IPS-15b (cell line): ENCODE results near the gene INF2.
A peak's percentile ranks its signal among the peaks of the same experiment; 100 is the strongest.

Source experiments
- H3K27me3 ChIP-seq: one replicate; pipeline ENCODE4 v1.6.1; 2013; ENCODE audit warnings: low read length; ENCODE audit not compliant: control insufficient read depth, insufficient read depth
- H3K36me3 ChIP-seq: one replicate; pipeline ENCODE4 v1.6.1; 2013; ENCODE audit warnings: low read length; ENCODE audit not compliant: control insufficient read depth, insufficient read depth
- H3K4me1 ChIP-seq: one replicate; pipeline ENCODE4 v1.6.1; 2013; ENCODE audit warnings: mild to moderate bottlenecking, low read length; ENCODE audit not compliant: control insufficient read depth, insufficient read depth
- H3K4me3 ChIP-seq: one replicate; pipeline ENCODE4 v1.5.1; 2013; ENCODE audit warnings: low read depth, low read length
- H3K9ac ChIP-seq: one replicate; pipeline ENCODE4 v1.6.1; 2013; ENCODE audit warnings: low read depth, mild to moderate bottlenecking, low read length
- H3K9me3 ChIP-seq: one replicate; pipeline ENCODE4 v1.6.1; 2013; ENCODE audit warnings: mild to moderate bottlenecking, low read length; ENCODE audit not compliant: control insufficient read depth, insufficient read depth

The INF2 gene

DNA sequence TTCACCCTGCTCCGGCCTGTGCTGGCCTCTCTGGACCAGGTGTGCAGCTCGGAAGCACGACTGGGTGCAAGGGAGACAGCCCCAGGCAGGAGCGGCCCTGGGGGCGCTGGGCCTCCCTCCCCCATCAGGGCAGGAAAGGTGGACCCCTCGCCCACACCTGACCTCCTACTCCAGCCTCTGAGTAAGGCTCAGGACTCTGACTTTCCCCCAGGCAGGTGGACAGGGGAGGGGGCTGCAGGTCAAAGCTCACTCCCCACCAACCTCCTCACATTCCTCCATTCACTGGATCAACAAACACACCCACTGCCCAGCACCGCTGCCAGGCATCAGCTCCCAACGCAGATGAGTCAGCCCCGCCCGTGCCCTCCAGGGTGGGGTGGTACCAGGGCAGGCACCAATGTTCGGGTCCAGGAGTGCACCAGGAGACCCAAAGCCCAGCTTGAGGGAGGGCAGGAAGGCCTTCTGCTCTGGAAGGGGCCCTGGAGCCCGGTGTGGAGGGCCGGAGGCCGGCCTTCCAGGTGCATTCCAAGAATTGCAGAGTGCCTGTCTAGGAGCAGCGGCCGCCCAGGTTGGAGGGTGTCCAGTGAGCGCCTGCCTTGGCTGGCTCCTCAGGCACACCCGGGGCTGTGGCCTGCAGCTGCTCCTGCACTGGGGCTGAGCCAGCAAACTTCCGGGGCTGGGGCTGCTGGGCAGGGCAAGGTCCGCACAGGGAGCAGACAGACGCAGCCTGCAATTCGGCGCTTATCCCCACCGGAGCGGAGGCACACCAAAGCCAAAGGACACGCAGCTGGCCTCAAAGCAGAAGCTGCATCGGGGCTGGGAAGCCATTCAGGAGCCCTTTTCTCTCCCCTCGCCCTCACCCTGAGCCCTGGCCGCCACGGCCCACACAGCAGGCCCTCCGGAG, 1.6 kb upstream of the INF2 start:
- H3K9me3 ChIP-seq, result no peaks in the 10 kb centered on the region
- H3K36me3 ChIP-seq, result peaks cover 13% of the 10 kb centered on the region
- no peak overlapping the region for H3K9ac ChIP-seq
- H3K4me1 ChIP-seq, result peaks cover 9% of the 10 kb centered on the region
- no peaks in the 10 kb centered on the region for H3K27me3 ChIP-seq
- no peak overlapping the region for H3K4me3 ChIP-seq

DNA sequence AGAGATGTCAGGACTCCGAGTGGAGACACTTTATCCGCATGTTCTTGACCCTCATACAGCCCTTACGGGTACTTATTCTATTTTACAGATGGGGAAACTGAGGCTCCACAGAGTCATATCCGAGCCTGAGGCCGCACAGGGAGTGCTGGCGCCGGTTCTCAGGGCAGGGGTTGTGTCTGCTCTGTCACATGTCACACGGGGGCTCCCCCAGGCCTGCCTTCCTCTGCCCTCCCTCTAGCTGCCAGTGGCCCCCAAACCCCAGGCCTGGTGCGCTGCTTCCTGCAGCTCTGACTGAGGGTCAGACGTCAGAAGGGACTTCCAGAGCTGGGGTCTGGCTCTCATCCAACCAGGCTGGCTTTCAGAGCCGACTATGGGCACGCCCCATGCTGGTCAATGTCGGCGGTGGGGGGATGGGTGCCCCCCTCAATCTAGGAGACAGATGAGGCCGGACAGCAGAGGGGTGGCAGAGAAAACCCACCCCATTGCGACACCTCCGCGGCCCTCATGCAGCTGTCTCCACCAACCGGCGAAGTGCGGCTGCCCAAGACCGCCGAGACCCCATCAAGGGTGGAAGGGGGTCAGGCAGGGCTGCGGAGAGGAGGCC, 811 bp upstream of the INF2 start:
- H3K9ac ChIP-seq, result no peak overlapping the region
- no peaks in the 10 kb centered on the region for H3K9me3 ChIP-seq
- H3K36me3 ChIP-seq, result peaks cover 13% of the 10 kb centered on the region
- H3K4me1 ChIP-seq, result peaks cover 4% of the 10 kb centered on the region
- H3K4me3 ChIP-seq, result peak overlapping the region; percentile 45
- H3K27me3 ChIP-seq, result no peaks in the 10 kb centered on the region

DNA sequence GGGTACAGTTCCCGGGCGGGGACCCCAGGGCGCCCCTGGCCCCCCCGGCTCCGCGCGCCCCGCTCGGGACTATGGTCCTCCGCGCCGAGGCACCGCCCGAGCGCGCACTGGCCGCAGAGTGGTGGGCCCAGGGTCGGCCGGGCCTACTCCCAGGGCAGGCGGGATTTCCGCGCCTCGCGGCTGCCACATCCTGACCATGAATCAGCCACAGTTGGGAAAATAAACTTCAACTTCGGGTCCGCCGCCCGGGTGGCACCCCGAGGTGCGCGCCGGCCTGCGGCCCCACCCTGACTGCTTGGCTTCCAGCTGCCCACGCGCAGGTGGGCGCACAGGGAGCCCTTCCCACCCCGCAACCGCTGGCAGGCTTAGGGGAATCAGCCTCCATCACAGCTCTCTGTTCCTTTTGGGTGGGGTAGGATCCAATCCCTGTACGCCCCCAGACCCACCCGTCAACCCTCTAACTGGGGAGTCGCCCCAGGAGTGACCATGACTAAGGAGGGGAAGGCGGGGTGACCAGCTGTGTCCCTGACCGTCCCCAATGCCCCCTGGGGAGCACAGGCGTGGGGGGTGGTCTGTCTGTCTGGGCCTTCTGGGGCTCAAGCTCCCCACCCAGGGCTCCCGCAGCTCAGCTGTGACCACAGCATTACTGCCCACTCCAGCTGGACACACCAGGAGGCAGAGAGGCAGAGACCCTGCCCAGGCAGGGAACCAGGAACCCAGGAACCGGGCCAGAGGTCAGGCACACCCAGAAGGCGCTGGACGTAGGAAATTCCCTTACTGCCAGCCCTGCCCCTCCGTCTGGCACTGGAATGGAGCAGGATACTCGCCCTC, 678 bp downstream of the INF2 start:
- H3K4me3 ChIP-seq, result peak overlapping the region; percentile 57
- peaks cover 4% of the 10 kb centered on the region for H3K4me1 ChIP-seq

DNA sequence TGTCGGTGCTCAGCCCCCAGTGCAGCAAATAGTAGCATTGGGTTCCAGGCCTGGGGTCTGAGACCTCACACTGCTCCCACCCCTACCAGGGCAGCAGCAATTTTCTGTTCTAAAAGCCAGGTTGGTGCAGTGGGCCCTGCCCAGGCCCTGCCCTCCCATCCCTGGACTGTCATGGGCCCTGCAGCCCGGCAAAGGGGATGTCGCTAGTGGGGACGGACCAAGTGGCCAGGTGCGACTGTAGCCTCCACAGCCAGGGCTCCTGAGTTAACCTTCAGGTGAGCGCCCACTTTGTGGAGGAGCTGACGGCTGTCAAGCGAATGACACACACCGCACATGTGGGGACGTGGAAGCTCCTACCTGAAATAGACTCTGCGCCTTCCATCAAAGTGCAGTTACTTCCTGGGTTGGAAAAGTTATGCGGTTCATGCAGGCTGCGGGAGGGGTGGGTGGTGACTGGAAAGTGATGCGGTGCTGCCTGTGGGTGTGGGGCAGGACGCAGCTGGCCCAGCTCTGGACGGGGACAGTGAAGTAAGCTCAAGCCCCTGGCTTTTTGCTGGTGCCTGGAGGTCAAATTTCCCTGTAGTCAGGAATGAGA, 1.5 kb downstream of the INF2 start:
- H3K4me1 ChIP-seq, result peaks cover 4% of the 10 kb centered on the region
- H3K4me3 ChIP-seq, result peak overlapping the region; percentile 57
- no peak overlapping the region for H3K9ac ChIP-seq
- no peaks in the 10 kb centered on the region for H3K9me3 ChIP-seq
- H3K36me3 ChIP-seq, result peaks cover 30% of the 10 kb centered on the region
- H3K27me3 ChIP-seq, result no peaks in the 10 kb centered on the region

More for the DNA sequence above, 678 bp downstream of the INF2 start:
- Histone ChIP-seq H3K9ac (peak overlapping the region; percentile 70), H3K27me3 (no peaks in the 10 kb centered on the region), H3K9me3 (no peaks in the 10 kb centered on the region), H3K36me3 (peaks cover 22% of the 10 kb centered on the region)

DNA sequence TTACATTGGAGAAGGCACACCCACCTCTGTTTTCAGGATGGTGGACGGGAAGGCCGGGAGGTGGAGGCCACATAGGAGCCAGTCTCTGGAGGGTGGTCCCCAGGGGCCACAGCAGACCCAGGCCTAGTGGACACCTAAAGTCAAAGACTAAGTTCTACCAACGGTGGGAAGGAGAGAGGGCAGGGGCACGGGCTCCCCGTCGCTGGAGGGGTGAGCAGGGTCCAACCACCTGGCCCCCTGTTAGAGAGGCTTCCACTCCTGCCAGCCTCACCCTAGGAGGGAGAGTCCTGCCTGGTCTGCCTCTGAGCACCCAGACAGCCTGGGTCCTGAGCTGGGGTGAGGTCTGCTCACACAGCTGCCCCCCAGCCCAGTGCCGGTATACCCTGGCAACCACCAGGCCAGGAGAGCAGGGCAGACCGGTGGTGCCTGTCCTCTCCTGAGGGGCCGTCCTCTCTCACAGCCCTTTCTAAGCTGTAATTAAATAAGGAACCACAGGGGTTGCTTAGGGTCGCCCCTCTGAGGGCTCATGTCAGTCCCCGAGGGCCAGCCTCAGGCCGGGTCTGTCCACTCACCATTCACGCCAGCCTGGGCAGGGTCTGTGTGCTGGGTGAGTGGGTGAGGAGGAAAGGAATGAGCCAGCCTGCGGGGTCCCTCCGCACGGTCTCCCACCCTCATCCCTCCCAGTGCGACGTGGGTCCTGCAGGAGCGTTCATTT, 2.3 kb downstream of the INF2 start:
- no peaks in the 10 kb centered on the region for H3K9me3 ChIP-seq
- no peak overlapping the region for H3K4me3 ChIP-seq
- H3K9ac ChIP-seq, result no peak overlapping the region
- peaks cover 4% of the 10 kb centered on the region for H3K4me1 ChIP-seq
- H3K27me3 ChIP-seq, result no peaks in the 10 kb centered on the region
- peaks cover 35% of the 10 kb centered on the region for H3K36me3 ChIP-seq

DNA sequence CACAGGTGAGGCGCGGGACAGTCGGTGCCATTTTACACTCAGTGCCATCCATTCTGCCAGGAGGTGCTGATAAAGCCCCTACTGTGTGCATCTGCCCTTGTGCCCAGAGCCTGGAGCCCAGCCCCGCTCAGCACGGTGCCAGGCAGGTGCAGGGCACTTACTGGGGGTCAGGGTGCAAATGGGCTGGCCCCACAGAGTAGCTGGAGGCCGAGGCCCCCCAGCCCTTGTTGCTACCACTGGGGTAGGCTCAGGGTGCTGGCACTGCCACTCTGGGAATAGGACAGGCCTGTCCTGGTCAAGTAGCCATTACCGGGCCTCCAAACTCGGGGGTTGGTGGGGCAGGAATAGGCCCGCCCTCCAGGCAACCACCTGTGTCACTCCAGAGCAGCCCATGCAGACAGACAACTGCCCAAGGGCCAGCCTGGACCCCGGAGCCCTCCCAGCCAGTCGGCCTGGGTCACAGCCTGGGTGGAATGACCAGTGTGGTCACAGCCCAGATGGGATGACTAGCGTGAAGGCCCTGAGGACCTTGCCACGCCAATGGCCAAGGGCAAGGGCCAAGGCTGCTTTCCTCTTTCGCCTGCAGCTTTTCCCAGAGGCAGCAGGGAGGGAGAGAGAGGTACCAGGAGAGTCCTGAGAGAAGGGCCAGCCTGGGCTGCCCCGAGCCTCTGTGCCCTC, 3.0 kb downstream of the INF2 start:
- no peak overlapping the region for H3K4me3 ChIP-seq
- H3K36me3 ChIP-seq, result peaks cover 42% of the 10 kb centered on the region

DNA sequence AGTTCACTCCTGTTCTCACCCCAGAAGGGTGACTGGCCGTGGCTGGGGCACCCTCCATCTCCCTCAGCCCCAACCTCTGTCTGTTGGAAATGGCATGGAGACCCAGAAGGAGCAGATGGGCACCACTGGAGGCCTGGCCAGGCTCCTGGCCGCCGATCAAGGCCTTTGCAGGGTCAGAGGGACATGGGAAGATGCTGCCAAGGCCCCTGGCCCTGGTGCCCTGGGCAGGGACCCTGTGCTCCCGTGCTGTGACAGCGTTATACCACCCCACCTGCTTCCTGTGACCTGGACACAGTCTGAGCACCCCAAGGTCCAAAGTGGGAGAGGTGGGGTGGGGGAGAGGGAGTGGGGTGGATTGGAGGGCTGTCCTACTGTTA, 3.5 kb downstream of the INF2 start:
- Histone ChIP-seq H3K36me3 (peaks cover 43% of the 10 kb centered on the region), H3K27me3 (no peaks in the 10 kb centered on the region), H3K4me1 (peaks cover 4% of the 10 kb centered on the region), H3K9me3 (no peaks in the 10 kb centered on the region), H3K9ac (no peak overlapping the region), H3K4me3 (no peak overlapping the region)

More for the DNA sequence above, 3.0 kb downstream of the INF2 start:
- Histone ChIP-seq H3K4me1 (peaks cover 4% of the 10 kb centered on the region), H3K9ac (no peak overlapping the region), H3K9me3 (no peaks in the 10 kb centered on the region), H3K27me3 (no peaks in the 10 kb centered on the region)

DNA sequence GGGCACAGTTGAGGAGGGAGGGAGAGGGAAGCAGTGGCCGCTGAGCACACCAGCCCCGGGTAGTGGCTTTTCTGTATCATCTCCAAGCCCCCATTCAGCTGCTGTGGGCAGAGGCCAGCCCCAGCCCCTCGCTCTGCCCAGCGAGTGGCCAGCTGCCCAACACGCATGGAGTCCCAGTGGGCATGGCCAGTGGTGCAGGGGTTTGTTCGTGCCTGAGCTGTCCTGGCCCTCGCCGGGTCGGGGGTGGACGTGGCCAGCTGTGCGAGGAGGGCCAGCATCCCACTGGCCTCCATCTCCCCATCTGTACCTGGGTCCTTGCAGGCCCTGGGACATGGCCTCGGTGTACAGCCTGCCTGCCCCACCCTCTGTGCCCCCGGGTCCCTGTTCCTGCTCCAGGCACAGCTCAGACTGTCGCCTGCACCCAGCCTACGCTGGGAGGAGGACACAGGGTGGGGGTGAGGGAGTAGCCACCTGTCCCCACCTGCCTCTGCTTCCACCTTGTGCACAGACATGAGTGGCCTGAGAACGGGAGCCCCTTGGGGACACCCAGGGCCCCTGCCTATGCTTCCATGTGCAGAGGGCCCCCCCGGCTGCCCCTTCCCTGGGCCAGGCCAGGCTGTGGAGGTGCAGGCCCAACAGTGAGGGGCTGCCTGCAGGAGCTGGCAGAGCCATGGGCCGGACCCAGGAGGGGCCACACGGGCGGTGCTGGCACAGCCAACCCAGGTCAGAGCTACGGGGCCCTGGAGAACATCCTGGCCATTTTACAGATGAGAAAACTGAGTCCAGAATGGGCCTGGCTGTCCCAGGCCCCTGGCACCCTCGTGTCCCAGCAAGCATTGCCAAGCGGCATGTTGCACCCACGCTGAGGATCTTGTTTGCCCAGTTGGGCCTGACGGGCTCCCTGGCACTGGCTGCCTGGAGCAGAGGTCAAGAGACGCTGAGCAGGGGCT, 4.3 kb downstream of the INF2 start:
- Histone ChIP-seq H3K4me3 (no peak overlapping the region), H3K36me3 (peaks cover 43% of the 10 kb centered on the region), H3K9me3 (no peaks in the 10 kb centered on the region), H3K4me1 (peaks cover 4% of the 10 kb centered on the region), H3K27me3 (no peaks in the 10 kb centered on the region), H3K9ac (no peak overlapping the region)

DNA sequence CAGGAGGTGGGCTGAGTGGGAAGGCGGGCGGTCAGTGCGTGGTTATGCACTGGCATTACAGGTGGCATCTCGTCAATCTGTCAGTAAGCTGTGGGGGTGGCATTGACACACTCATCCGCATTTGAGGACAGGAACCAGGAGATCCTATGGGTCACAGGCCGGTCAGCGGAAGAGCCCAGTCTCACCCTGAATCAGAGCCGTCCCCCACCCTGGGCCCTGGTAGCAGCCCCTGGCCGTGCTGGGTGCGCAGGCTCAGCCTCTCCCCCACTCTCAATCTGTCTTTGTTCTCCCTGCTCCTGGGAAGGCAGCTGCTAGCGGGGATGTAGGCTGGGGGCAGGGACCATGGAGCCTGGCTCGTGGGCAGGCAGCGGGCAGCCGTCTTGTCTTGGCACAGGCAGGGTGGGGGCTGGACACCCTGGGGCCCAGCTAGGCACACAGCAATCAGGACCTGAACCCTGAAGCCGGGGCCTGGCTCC, 5.1 kb downstream of the INF2 start:
- Histone ChIP-seq H3K36me3 (peaks cover 43% of the 10 kb centered on the region), H3K4me3 (no peak overlapping the region), H3K9ac (no peak overlapping the region), H3K4me1 (peaks cover 4% of the 10 kb centered on the region), H3K27me3 (no peaks in the 10 kb centered on the region), H3K9me3 (no peaks in the 10 kb centered on the region)
